HepG2 (cell line): Measurements from ENCODE around the gene NDUFS6. TPM values are rescaled to one million over a fixed set of nuclear protein-coding genes. Genes with fewer than 3 reads are reported as not detected.

Experiments used
- ARID2 ChIP-seq: sonication (generic); formaldehyde crosslinking; IDR thresholded peaks from 2 replicates; pipeline ENCODE4 v1.8.1; 2022; ENCODE audit warnings: mild to moderate bottlenecking, missing genetic modification reagents, borderline replicate concordance
- ESRRA ChIP-seq: sonication (generic); formaldehyde crosslinking; IDR thresholded peaks from 2 replicates; pipeline ENCODE4 v1.5.1; 2020; ENCODE audit warnings: mild to moderate bottlenecking, low read depth, missing genetic modification reagents
- ISL2 ChIP-seq: sonication (generic); formaldehyde crosslinking; IDR thresholded peaks from 2 replicates; pipeline ENCODE4 v1.5.0; 2020; ENCODE audit warnings: missing genetic modification reagents
- KDM3A ChIP-seq: IDR thresholded peaks from 2 replicates; pipeline ENCODE4 v1.6.1; 2018; ENCODE audit warnings: low read depth, missing compliant biosample characterization
- NR3C1 ChIP-seq: sonication (generic); formaldehyde crosslinking; IDR thresholded peaks from 2 replicates; pipeline ENCODE4 v1.4.0; 2020; ENCODE audit warnings: missing genetic modification reagents
- PHF5A ChIP-seq: IDR thresholded peaks from one replicate; pipeline ENCODE4 v1.6.1; 2018; ENCODE audit warnings: low read depth, missing genetic modification reagents; ENCODE audit not compliant: unreplicated experiment
- POLR2AphosphoS5 ChIP-seq: IDR thresholded peaks from 2 replicates; pipeline ENCODE4 v1.6.1; 2012; ENCODE audit warnings: low read depth, low read length
- TBL1XR1 ChIP-seq: fragments of 150-350 bp; IDR thresholded peaks from 2 replicates; pipeline ENCODE4 v1.6.1; 2014; ENCODE audit warnings: borderline replicate concordance, low read length; ENCODE audit not compliant: partially characterized antibody
- ZC3H4 ChIP-seq: sonication (generic); formaldehyde crosslinking; IDR thresholded peaks from 2 replicates; pipeline ENCODE4 v1.4.0; 2020; ENCODE audit warnings: missing genetic modification reagents, borderline replicate concordance
- ZHX2 ChIP-seq, 2 experiments: sonication (generic) in 1 of 2; formaldehyde crosslinking in 1 of 2; IDR thresholded peaks; 2 replicates each; pipeline versions ENCODE4 v1.6.1 to v1.9.0; 2014 to 2022; ENCODE audit warnings: antibody characterized with exemption in 1 of 2, borderline replicate concordance in 1 of 2, inconsistent platforms in 1 of 2, low read depth in 1 of 2, missing genetic modification reagents in 1 of 2
- ZKSCAN8 ChIP-seq: IDR thresholded peaks from 2 replicates; pipeline ENCODE4 v1.6.1; 2016; ENCODE audit warnings: borderline replicate concordance, missing genetic modification reagents, missing compliant biosample characterization
- ZNF549 ChIP-seq: sonication (generic); formaldehyde crosslinking; IDR thresholded peaks from 2 replicates; pipeline ENCODE4 v1.5.0; 2020; ENCODE audit warnings: missing genetic modification reagents
- ZNF558 ChIP-seq: sonication (generic); formaldehyde crosslinking; IDR thresholded peaks from 2 replicates; pipeline ENCODE4 v1.9.0; 2022; ENCODE audit warnings: mild to moderate bottlenecking, missing genetic modification reagents, borderline replicate concordance
- ZNF572 ChIP-seq: sonication (generic); formaldehyde crosslinking; IDR thresholded peaks from 2 replicates; pipeline ENCODE4 v1.5.1; 2020; ENCODE audit warnings: mild to moderate bottlenecking, missing genetic modification reagents
- ZNF607 ChIP-seq: sonication (generic); formaldehyde crosslinking; IDR thresholded peaks from 2 replicates; pipeline ENCODE4 v1.5.1; 2020; ENCODE audit warnings: missing genetic modification reagents, mild to moderate bottlenecking, borderline replicate concordance
- polyA plus RNA-seq, 8 experiments: library from polyadenylated mRNA; depleted of rRNA in 3 of 8; stranded (reverse) in 7 of 8; unstranded in 1 of 8; fragments of >200 nt; fragmentation: Illumina TruSeq in 4 of 8; extraction: Trizol in 4 of 8; gene quantifications; 2 replicates each; pipeline versions ENCODE4 v1.2.1 to v1.2.3, GENCODE V29; 2011 to 2016; ENCODE audit warnings: low read depth in 4 of 8, missing spikeins in 1 of 8, mixed read lengths in 1 of 8; ENCODE audit not compliant: insufficient read depth in 1 of 8
- total RNA-seq, 5 experiments: library from RNA; depleted of rRNA; stranded (reverse); fragments of >200 nt; fragmentation: Illumina TruSeq; extraction: Trizol; gene quantifications; 2 replicates each; pipeline ENCODE4 v1.2.3, GENCODE V29; 2016; ENCODE audit warnings: low read depth in 1 of 5
- TF ChIP-seq, protein P1 (sequence below): conservative IDR thresholded peaks from 2 replicates; pipeline ENCODE4 v1.6.1; 2018; ENCODE audit warnings: missing genetic modification reagents
- TF ChIP-seq, protein P2 (sequence below): sonication (generic); formaldehyde crosslinking; IDR thresholded peaks from 2 replicates; pipeline ENCODE4 v1.4.0; 2020; ENCODE audit warnings: missing genetic modification reagents, mild to moderate bottlenecking, borderline replicate concordance
- TF ChIP-seq, protein P3 (sequence below): IDR thresholded peaks from 2 replicates; pipeline ENCODE4 v1.6.1; 2016; ENCODE audit warnings: missing compliant biosample characterization, missing genetic modification reagents, borderline replicate concordance

The NDUFS6 gene
- total and polyA plus RNA-seq, 2 of the 13 experiments (the other 11 are each of a cell fraction or from before 2014, with no cell fraction given): 23.7 to 50.4 TPM

- TF ChIP-seq, protein P1, sequence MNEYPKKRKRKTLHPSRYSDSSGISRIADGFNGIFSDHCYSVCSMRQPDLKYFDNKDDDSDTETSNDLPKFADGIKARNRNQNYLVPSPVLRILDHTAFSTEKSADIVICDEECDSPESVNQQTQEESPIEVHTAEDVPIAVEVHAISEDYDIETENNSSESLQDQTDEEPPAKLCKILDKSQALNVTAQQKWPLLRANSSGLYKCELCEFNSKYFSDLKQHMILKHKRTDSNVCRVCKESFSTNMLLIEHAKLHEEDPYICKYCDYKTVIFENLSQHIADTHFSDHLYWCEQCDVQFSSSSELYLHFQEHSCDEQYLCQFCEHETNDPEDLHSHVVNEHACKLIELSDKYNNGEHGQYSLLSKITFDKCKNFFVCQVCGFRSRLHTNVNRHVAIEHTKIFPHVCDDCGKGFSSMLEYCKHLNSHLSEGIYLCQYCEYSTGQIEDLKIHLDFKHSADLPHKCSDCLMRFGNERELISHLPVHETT (CRISPR knock-in tag): 0 out of 2 replicates have a peak, but pooled peaks have one; percentile 26
- TF ChIP-seq ZNF549 (CRISPR knock-in tag) (no peak), ZHX2 (IDR thresholded peaks at IDR 0.05; ENCODE audit: low read depth) (peak; percentile 94), ZHX2 (CRISPR knock-in tag; IDR thresholded peaks at IDR 0.05; ENCODE audit: borderline replicate concordance) (peak; percentile 50; the same call in 1 of the 2 replicates), PHF5A (peak; percentile 40), ZC3H4 (CRISPR knock-in tag) (peak; percentile 77; the same call in 1 of the 2 replicates), ZNF572 (CRISPR knock-in tag) (no peak), NR3C1 (CRISPR knock-in tag) (no peak), ZNF607 (CRISPR knock-in tag) (no peak), ESRRA (CRISPR knock-in tag) (no peak), ARID2 (CRISPR knock-in tag) (peak; percentile 50; the same call in 1 of the 2 replicates), POLR2AphosphoS5 (peak; percentile 97), ZNF558 (CRISPR knock-in tag) (0 out of 2 replicates have a peak, but pooled peaks have one; percentile 60), ISL2 (peak; percentile 14; the same call in 1 of the 2 replicates), KDM3A (CRISPR knock-in tag) (0 out of 2 replicates have a peak, but pooled peaks have one; percentile 59), ZKSCAN8 (CRISPR knock-in tag) (peak; percentile 45; the same call in 1 of the 2 replicates), TBL1XR1 (no peak)
- TF ChIP-seq, protein P2, sequence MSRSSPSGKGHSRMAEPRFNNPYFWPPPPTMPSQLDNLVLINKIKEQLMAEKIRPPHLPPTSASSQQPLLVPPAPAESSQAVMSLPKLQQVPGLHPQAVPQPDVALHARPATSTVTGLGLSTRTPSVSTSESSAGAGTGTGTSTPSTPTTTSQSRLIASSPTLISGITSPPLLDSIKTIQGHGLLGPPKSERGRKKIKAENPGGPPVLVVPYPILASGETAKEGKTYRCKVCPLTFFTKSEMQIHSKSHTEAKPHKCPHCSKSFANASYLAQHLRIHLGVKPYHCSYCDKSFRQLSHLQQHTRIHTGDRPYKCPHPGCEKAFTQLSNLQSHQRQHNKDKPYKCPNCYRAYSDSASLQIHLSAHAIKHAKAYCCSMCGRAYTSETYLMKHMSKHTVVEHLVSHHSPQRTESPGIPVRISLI (CRISPR knock-in tag): peak; percentile 28; the same call in 1 of the 2 replicates
- TF ChIP-seq, protein P3, sequence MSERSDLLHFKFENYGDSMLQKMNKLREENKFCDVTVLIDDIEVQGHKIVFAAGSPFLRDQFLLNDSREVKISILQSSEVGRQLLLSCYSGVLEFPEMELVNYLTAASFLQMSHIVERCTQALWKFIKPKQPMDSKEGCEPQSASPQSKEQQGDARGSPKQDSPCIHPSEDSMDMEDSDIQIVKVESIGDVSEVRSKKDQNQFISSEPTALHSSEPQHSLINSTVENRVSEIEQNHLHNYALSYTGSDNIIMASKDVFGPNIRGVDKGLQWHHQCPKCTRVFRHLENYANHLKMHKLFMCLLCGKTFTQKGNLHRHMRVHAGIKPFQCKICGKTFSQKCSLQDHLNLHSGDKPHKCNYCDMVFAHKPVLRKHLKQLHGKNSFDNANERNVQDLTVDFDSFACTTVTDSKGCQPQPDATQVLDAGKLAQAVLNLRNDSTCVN (CRISPR knock-in tag): no peak
Observed at GRCh38 chr5:1799602-1800471, 1.4 kb upstream of the NDUFS6 start, which contains the start of gene MRPL36 (continued).
